GM19239 (cell line): ENCODE data around the gene LELP1.
"Not testable (repeated sequence)": the region's sequence is repeated elsewhere in the genome, so short reads cannot be mapped to it uniquely, and the experiment has no call there.

Experiments used
- DNase-seq: peaks from one replicate; pipeline ENCODE4 v3.0.0; 2011; ENCODE audit warnings: low spot score; ENCODE audit not compliant: insufficient read length
- FAIRE-seq: peaks from 2 replicates; lab custom pipeline; 2011; peaks lifted over from hg19 to GRCh38; lab: Jason Lieb, UNC

Gene LELP1

DNA sequence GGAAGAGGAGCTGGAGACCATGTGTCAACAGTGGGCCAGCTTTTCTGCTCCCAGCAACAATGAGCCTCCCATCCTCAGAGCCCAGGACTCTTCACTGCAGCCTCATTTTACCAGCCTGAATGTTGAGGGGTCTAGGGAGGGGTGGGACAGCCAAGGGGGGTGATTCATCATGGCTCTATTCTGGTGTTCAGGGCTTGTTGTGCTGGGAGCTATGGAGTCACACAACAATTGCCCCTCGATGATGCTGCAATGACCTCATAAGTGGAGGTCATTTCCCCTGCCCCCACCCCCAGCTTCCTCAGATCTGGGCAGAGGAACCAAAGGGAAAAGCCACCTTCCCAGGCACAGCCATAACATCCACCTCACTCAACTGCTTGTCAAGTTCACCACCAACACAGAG lies at the start of gene LELP1:
Gene LELP1 (plus strand): TSS at position 301 of the 400 bp plus-strand sequence. CDS start 1,278 bp downstream, outside the sequence.
- FAIRE-seq (no peak), DNase-seq (no peak)

DNA sequence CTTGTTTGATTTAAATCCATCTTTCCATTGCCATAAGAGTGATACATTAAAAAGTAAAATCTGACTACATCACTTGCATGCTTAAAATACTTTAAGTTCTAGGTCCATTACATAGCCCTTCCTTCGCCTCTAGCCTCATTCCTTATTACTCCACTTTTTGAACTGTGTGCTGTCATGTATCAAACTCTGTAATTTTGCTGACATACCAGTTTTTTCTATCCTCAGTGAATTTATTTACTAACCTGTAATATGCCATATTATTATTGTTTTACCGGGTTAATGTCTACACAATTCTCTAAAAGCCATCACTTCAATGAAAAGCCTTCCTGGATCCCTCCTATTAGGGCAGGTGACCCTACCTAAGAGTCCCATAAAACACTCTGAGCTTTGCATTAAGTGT lies 47.7 kb upstream of the LELP1 start:
- DNase-seq (no peak), FAIRE-seq (no peak)

DNA sequence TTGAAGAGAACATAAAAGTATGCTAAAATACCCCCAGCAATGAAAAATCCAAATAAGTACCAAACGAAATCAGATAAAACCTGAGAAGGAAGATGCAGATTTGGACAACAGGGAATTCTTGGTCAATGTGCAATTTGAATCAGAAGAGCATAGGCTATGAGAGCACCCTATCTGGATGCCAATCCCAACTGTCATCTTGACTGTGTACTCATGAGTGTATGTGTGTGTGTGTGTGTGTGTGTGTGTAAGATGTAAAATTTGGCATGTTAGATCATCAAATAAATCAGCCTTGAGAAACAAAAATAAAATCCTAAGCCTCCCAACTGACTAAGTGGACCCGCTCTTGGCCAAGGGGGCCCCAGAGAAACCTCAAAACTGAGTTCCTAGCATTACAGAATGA lies 34.5 kb upstream of the LELP1 start:
- DNase-seq (no peak), FAIRE-seq (no peak)

DNA sequence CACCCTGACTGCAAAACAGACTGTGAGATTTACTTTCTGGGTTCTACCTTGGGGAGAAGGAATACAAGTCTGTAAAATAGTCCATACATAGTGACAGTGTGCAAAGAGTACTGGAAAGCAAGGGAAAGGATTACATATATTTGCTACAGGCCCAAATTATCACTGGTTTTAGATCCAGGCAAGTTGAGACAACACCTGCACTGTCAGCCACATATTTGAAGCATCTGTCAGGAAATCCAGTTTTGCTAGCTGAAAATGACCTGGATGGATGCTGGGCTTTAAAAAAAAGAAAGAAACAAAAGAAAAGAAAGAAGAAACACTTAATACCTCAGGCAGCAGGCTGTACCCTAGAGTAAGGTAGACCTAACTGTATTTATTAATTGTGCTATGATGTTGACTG lies 28.6 kb upstream of the LELP1 start:
- FAIRE-seq (no peak), DNase-seq (no peak)

DNA sequence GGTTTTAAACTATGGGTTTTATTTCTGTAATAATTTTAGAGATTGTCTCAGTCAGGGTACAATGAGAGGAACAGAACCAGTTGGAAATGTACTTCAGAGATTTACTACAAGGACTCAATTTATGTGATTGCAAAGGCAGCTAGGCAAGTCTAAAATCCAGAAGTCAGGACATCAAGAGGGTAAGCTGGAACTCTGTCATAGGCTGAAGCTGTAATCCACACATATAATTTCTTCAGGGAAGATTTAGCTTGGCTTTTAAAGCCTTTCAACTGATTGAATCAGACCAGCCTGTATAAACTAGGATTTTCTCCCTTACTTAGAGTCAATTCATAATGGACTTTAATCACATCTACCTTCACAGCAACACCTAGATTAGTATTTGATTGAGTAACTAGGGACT lies 24.3 kb upstream of the LELP1 start:
- DNase-seq = no peak
- FAIRE-seq = no peak

DNA sequence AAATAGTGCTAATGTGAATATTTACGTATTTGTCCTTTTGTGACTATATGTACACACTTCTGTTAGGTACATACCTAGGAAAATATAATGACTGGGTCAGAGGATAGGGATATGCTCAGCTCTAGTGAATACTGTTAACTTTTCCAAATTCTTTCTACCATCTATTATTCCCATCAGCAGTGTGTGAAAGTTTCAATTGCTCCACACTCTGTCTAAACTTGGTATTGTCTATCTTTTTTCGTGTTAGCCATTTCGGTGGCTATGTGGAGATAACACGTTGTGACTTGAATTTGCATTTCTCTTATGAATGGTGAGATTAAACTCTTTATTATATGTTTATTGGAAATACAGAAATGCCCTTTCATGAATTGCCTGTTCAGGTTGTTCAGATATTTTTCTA lies 22.7 kb upstream of the LELP1 start:
- FAIRE-seq (no peak), DNase-seq (no peak)

DNA sequence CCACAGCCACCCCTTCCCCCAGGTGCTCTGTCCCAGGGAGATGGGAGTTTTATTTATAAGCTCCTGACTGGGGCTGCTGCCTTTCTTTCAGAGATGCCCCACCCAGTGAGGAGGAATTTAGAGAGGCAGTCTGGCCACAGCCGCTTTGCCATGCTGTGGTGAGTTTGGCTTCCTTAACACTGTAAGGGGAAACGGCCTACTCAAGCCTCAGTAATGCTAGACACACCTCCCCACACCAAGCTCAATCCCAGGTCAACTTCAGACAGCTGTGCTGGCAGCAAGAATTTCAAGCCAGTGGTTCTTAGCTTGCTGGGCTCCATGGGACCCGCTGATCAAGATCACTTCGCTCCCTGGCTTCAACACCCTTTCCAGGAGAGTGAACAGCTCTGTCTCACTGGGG lies 14.9 kb upstream of the LELP1 start:
- FAIRE-seq, DNase-seq: not testable (repeated sequence)

DNA sequence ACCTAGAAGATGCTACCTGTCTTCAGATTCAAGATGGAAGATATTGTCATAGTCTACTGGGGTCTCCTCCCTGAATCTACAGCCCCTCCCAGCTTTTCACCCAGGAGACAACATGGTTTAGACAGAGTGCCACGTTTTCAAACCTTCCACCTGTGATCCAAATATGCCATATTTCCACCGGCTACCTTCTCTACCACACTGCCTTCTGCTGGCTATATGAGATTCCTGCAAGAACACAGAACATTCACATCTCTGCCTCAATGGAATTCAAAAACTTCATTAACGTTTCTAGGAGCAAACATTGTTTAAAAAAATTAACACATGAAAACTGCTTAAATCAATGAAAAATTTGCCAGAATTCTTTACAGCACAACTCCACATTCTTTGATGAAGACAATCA lies 12.9 kb upstream of the LELP1 start:
- no peak for FAIRE-seq
- DNase-seq = no peak

DNA sequence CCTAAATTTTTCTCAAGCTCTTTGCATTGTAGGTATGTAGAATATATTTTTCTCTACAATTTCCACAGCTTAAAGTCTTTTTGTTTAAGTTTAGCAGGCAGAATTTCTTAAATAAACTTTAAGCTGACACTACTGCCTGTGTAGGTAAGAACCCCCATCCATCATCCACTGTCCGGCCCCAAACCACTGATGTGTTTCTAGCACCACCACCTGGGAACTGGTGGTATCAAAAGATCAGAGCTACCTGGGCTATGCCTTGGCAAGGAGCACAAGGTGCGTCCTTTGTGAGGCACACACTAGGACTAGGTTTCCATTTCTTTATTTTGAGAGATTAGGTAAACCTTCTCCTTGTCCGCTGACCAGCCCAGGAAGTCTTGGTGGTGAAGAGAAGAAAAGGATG lies 10.5 kb upstream of the LELP1 start:
- FAIRE-seq = no peak

DNA sequence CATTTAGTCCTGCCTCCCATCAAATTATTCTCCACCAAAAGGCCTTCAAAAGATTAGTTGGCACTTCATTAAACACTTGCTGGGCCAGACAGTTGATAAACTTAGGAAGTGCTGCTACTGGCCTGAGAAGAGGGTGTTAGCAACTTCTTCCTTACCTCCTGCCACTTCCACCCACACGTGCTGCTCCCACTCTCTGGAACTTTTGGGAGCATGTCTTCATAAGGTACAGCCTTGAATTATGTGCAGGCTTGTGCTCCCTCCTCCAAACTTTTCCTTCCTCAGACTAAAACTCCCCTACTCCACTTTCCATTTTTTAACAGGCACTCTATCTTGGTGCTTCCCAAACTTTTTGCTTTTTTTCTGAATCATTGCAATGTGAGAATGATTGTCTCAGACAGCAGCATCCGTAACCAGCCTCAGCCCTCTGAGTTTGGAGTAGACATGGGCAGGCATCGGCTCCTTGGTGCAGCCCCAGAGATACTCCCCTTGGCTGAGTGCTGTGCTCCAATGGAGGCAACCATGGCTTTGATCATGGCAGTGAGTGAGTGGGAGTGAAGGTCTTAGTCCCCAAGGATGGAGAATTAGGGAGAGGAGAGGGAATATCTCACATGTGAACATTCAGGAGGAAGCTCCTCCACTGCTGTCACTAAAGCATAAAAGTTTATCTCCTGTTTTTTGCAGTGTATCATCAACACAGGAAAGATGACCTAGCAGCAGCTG lies 8.7 kb upstream of the LELP1 start:
- DNase-seq (no peak), FAIRE-seq (no peak)

More for the DNA sequence above, 10.5 kb upstream of the LELP1 start:
- no peak for DNase-seq

DNA sequence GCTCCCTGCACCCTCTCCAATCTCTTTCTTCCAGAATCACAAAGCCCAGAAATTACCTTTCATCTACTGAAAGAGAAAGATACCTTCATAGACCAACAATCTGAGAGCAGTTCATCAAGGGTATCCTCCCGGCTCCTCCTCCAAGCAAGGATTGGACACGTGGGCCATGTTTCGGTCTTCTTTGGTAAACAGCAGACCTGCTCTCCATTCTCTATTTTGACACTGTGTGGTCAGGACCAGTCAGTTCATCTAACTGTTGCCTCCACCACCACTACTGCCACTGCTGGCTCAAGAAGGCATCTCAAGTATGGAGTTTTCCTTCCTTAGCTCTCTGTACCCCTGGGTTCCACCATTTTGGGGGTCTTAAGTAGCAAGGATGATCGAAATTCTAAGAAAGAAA lies 8.0 kb upstream of the LELP1 start:
- DNase-seq (no peak), FAIRE-seq (no peak)

DNA sequence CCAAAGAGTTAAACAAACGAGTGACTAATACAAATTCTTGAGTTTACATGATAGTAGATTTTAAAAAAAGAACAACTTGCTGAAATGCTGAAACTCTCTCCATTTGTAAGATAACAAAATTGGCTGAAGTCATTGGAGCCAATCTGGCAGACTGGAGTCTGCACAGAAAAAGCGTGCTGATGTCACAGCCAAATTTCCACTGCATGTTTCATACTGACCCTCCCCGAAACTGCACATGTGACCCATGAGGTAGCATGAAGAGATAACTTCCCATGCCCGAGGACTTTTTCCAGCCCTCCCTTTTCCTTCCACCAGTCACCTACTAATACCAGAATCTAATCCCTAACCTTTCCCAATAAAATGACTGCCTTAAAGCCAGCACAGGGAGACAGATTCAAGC lies 1.2 kb upstream of the LELP1 start:
- FAIRE-seq (no peak), DNase-seq (no peak)

DNA sequence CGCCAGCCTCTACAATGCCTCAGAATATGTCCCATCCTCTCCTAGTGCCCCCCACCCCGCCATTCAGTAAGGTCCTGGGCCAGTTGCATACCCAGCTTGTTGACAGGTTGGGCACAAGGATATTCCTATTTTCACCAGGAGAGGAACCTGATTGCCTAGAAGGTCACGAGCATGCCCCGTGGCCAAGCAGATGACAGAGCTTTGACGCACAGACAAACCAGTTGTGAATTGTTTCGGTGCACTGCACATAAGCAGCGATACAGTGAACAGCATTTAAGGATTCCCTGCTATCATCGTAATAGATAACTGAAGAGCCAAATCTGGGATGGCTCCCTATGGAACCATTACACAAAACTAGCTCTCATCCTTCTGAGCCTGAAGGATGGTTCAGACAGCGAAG lies 3.4 kb downstream of the LELP1 start:
- DNase-seq = no peak
- no peak for FAIRE-seq

DNA sequence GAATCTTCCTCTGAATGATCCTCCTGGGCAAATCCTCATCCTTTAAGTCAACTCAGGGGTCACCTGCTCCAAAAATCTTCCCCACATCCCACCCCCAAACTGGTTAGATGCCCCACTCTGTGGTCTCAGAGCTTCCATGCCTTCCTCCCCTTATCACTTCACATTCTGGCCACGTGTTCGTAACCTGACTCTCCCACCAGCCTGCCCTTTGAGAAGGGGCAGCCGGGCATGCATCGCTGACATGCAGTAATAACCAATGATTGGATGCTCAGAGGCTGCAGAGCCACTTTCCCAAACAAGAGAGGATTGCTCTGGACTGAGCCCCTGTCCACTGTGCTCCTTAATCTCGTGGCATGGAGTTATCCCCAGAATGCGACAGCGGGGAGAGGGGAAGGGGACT lies 7.0 kb downstream of the LELP1 start:
- DNase-seq (no peak), FAIRE-seq (no peak)

DNA sequence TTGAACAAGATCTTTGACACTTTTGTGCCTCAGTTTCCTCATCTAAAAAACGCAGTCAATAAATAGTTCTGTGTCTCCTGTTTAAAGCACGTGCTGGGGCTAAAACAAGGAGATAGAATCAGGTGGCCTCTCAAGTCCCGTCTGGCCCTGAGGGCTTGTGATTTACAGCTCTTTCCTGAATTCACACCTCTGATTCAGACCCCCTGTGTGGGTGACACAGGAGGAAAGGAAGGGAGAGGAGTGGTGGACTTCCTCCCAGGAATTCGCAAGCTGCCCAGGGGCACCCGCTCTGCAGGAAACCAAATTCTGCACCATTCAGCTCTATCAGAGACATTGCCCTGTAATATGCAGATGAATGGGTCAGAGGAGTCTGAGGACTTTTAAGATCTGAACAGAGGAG lies 9.0 kb downstream of the LELP1 start:
- no peak for DNase-seq
- FAIRE-seq = no peak

DNA sequence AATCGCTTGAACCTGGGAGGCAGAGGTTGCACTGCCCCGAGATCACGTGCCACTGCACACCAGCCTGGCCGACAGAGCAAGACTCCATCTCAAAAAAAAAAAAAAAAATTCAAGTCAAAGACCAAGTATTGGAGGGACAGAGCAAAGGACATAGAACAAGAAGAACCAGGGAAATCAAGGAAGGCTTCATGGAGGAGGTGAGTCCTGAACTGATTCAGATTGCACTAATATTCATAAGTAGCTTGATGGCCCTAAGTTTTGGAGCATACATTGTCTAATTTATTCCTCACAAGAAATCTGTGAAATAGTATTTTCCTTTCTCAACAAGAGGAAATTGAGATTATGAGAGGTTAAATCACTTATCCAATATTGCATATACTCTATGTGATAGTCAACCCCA lies 10.3 kb downstream of the LELP1 start:
- FAIRE-seq (no peak), DNase-seq (no peak)

DNA sequence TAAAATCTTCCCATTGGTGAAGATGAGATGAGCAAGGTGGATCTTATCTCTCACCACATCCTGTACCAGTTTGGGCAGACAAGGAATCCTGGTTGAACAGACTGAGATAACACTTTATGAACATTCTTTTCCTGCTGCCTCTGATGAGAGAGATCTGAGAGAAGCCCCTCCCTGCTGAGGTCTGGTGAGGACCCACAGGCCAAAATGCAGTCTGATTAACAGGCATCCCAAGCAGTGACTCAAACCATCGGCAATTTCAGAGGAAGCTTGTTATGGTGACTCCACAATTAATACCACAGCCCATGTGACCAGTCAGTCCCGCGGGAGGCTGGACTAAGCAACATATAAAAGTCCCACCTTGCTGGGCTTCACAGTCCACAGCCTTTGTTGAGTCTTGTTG lies 14.0 kb downstream of the LELP1 start, which contains the start of gene PRR9:
Gene PRR9 (plus strand): TSS at position 373 of the 400 bp plus-strand sequence. CDS start 561 bp downstream, outside the sequence.
- FAIRE-seq (no peak), DNase-seq (no peak)

DNA sequence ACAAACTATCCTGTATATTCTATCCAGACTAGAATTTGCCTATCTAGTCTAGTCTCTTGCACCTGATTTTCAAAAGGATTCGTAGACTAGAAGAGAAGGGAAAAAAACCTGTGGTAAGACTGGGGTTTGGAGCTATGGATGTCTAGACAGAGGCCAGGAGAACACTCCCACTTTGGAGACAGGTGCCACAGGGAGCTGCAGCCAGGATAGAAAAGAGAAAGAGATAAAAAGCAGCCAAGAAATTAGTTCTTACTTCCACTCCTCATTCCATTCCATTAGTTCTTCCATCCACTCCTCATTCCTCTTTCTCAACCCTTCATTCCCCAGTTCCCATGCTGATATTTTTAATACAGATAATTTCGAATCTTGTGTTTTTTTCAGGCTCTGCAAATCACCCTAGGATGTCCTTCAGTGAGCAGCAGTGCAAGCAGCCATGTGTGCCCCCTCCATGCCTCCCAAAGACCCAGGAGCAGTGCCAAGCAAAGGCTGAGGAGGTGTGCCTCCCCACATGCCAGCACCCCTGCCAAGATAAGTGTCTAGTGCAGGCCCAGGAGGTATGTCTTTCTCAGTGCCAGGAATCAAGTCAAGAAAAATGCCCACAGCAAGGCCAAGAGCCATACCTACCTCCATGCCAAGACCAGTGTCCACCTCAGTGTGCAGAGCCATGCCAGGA lies 14.7 kb downstream of the LELP1 start:
- no peak for FAIRE-seq
- DNase-seq = no peak

DNA sequence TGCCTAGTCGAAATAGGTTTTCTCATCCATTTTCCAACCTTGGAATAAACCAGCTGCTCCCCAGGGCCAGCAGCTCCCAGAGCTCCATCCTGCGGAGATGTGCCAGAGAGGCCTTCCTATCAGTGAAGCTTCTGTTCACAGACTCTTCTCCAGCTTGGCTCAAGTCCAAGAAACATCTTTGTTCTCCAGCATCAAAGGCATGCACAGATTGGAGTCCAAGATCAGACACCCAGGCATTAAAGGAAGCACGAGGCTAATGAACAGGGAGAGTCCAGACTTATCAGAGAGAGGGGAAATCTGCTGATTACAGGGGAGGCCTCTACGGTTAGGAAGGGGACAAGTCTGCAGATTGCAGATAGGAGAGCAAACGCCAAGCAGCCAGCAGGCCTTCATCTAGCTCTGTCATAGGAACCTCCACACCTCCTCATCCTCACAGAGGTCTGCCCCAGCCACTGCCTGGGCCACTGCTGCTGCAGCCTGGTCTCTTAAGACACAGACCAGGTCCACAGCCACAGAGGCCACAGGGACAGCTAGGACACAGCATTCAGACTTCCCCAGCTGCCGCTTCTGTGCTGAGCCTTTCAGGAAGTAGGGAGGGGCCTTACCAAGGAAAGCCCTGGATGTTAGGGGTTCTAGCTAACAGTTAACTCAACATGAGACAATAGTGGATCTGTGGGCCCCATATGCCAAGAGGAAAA lies 17.5 kb downstream of the LELP1 start:
- DNase-seq (no peak), FAIRE-seq (no peak)

DNA sequence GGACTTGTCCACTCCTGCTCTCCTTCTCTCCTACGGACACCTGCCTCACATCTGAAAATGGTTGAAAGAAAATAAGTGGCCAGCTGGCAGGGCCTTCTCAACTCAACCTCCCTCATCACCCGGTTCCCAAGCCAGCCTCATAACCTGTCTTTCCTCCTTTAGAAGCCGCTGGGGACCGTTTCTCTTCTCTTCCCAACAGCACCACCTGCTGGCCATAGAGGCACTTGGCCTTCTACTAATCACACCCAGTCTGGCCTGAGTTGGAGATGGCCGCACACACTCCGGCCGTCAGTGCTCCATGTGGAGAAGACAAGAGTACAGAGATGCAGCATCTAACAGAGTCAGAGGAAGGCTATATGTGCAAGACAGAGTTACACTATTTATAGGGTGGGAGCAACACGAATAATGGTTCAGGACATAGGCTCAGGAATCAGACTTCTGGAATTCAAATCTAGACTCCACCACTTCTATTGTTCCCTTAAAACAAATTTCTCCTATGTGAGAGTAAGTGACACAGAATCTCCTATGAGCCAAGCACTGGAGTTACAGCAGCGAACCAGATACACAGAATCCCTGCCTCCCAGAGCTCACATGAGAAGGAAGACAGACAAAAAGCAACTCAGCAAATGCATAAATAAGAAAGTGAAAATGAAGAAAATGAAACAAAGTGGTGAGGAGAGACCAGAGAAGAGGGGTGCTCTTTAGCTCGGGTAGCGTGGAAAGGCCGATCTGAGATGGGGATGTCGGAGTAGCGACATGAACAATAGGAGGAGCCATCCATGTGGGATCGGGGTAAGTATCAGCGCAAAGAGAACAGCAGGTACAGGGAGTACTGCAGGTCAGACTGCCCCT lies 20.0 kb downstream of the LELP1 start:
- peak; percentile 93 for FAIRE-seq
- DNase-seq = not testable (repeated sequence)
